SKM-1 treated with dmso at 0.1 percent for 144 hours (cell line): ENCODE results near the gene ACCS.

Experiments
- DNase-seq: peaks from one replicate; lab custom pipeline; 2025; ENCODE audit not compliant: unreplicated experiment; lab: John Stamatoyannopoulos, UW

Gene ACCS

DNA sequence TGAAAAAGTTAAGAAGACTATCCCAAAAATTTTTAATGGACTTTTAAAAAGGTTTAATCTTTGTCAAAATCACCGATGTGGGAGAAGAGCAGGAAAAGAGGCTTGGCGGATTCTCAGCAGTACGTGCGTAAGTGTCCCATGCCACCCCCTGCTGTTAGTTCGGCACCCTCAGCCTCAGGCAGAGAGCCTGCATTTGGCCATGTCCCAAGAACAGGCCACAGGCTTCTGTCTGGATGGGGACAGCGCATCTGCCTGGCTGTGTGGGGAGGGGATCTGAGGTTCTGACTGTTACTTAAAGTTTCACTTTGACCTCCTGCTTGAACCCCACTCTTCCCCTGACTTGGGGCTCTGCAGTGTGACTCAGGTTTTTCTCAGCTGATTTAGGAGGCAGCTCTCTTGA, 64.7 kb downstream of the ACCS start:
- no peak for DNase-seq

DNA sequence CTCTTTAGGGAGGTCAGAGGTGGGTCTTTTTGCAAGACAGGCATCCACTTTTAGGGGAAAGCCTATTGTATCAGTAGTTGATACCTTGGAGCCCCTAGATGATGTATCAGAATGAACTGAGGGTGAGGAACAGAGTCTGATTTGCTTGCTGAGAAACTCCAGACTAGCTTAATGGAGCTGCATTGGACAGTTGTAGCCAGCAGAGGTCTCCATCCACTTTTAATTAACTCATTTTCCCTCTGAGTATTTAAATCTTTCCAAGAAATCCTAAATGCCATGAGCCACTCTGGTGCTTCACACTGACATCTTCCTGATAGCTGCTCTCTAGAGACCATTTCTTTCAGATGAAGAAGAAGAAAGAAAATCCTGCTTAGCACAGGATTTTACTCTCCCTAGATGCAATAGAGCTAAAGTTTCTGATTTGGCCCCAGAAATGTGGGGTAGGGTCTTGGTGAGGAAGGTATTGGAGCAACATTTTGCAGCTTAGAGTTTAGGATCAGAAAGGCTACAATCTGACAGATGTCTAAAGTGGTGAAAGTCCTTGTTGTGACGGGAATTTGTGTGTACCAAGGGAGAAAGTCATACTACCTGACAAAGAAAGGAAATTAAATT, 67.4 kb downstream of the ACCS start:
- peak; percentile 28 for DNase-seq
